Mesothelial cell of epicardium (in vitro differentiated cells): ENCODE data around the gene TMEM239. TPM values are rescaled to one million over a fixed set of nuclear protein-coding genes. Genes with fewer than 3 reads are reported as not detected.
A peak's percentile ranks its signal among the peaks of the same experiment; 100 is the strongest.

Source experiments
- DNase-seq, 2 experiments: peaks; one replicate each; pipeline ENCODE4 v3.0.0; 2021; ENCODE audit warnings: low spot score in 2 of 2; ENCODE audit not compliant: unreplicated experiment in 2 of 2
- H3K27ac Mint-ChIP-seq: 2 replicates; pipeline ENCODE4 v1.8.0; 2021; ENCODE audit warnings: mixed read lengths
- H3K27me3 Mint-ChIP-seq: 2 replicates; pipeline ENCODE4 v1.8.0; 2021; ENCODE audit warnings: low read depth, mixed read lengths
- H3K36me3 Mint-ChIP-seq: 2 replicates; pipeline ENCODE4 v1.8.0; 2021; ENCODE audit warnings: mixed read lengths
- H3K4me1 Mint-ChIP-seq: 2 replicates; pipeline ENCODE4 v1.8.0; 2021; ENCODE audit warnings: mixed read lengths
- H3K4me3 Mint-ChIP-seq: 2 replicates; pipeline ENCODE4 v1.8.0; 2021; ENCODE audit warnings: mild to moderate bottlenecking, moderate library complexity, mixed read lengths
- H3K9me3 Mint-ChIP-seq: 2 replicates; pipeline ENCODE4 v1.8.0; 2021; ENCODE audit warnings: mixed read lengths
- total RNA-seq: library from RNA; stranded (reverse); gene quantifications from 3 replicates; pipeline ENCODE4 v1.2.1, GENCODE V29; 2021
- TF ChIP-seq, protein P1 (sequence below): fragments of 200-600 bp; sonication (generic); IDR thresholded peaks from one replicate; pipeline ENCODE4 v1.5.0; 2021; ENCODE audit warnings: antibody characterized with exemption; ENCODE audit not compliant: unreplicated experiment

TMEM239 gene
- total RNA-seq, 1 donor from 2014 or later: not detected

DNA sequence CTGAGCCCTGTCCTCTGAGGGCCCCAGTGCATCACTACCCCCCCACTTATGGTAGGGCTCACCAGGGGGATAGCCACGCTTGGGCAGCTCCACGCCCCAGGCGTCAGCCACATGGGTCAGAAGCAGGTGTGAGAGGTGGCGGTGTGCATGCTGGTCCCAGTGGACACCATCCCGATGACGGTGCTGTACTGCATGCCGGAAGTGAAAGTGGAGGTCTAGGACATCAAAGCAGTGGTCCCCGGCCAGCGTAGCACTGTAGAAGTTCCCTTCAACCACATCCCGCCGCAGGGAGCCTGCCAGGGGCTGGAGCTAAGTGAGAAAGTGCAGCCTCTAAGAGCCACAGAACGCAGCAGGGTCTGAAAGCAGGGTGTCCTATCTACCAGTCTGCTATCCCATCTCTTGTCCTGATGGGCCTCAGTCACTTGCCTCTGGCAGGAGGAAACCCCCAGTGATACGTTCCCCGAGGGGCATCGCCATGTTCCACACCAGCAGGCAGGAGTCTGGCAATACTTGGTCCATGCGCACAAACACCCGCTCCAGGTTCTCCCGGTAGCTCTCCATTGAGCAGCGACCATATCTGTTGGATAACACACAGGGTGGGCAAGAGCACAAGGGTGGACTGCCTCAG is 22.1 kb downstream of the TMEM239 start:
- no peaks in the 10 kb centered on the region for H3K27me3 Mint-ChIP-seq
- no peaks in the 10 kb centered on the region for H3K9me3 Mint-ChIP-seq
- H3K27ac Mint-ChIP-seq: no peak overlapping the region
- peaks cover 14% of the 10 kb centered on the region for H3K4me1 Mint-ChIP-seq
- DNase-seq: no peak
- H3K4me3 Mint-ChIP-seq: peak overlapping the region; percentile 46
- H3K36me3 Mint-ChIP-seq: peaks cover 17% of the 10 kb centered on the region
- TF ChIP-seq, protein P1, sequence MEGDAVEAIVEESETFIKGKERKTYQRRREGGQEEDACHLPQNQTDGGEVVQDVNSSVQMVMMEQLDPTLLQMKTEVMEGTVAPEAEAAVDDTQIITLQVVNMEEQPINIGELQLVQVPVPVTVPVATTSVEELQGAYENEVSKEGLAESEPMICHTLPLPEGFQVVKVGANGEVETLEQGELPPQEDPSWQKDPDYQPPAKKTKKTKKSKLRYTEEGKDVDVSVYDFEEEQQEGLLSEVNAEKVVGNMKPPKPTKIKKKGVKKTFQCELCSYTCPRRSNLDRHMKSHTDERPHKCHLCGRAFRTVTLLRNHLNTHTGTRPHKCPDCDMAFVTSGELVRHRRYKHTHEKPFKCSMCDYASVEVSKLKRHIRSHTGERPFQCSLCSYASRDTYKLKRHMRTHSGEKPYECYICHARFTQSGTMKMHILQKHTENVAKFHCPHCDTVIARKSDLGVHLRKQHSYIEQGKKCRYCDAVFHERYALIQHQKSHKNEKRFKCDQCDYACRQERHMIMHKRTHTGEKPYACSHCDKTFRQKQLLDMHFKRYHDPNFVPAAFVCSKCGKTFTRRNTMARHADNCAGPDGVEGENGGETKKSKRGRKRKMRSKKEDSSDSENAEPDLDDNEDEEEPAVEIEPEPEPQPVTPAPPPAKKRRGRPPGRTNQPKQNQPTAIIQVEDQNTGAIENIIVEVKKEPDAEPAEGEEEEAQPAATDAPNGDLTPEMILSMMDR: no peak

DNA sequence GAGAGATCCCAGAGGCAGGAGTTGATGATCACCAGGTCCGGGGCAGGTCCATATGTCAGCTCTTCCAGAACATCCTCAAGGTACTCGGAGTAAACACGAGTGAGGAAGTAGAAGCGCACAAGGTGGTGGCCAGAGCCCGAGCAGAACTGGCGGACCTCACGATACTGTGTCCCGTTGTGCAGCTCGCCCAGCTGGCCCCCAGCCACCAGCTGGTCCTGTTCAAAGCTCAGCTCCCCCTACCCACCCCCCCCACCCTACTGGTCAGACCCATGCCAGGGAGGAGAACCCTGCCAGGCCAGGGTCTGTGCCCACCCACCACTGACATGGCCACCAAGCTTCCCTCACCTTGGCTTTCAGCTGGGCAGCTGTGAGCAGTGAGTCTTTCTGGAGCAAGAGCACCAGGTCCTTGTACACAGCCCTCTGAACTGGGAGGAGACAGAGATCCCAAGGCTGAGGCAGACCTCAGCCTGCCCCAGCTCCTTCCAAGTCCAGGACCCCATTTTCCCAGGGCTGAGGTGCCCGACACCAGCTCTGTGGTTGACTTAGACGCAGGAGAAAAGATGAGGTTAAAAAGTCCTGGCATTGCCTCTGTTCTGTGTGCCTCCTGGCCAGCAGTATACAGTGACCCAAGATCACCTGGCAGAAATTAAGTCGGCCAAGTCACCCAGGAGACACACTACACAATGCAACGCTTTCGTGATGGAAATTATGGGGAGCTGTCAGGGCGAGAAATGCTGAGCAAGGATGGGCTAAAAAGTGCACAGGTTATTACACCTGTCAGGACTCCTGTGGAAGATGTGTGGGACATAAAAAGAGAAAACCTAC is 22.9 kb downstream of the TMEM239 start:
- peaks cover 17% of the 10 kb centered on the region for H3K36me3 Mint-ChIP-seq
- peaks cover 18% of the 10 kb centered on the region for H3K4me1 Mint-ChIP-seq
- peak overlapping the region; percentile 66 for H3K4me3 Mint-ChIP-seq
- TF ChIP-seq, protein P1: no peak
- DNase-seq: no peak
- peak overlapping the region; percentile 76 for H3K27ac Mint-ChIP-seq
- no peaks in the 10 kb centered on the region for H3K9me3 Mint-ChIP-seq
- H3K27me3 Mint-ChIP-seq: no peaks in the 10 kb centered on the region

DNA sequence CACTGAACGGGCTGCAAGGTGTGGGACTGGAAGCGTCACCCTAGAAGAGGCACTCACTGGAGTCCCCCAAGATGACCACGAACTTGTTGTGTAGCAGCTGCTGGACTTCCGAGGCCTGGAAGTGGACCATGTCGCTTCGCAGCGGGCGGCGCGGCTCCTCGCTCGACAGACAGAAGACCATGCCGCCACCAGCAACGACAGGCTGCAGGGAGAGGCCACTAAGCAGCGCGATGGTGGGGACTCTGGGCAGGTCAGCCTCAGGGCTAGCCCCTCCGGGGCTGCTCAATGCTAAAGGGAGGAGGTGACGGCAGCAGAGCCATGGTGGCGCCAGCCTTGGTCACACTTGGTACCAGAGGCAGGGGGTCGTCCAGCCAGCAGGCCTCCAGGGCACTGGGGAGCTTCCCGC is 23.6 kb downstream of the TMEM239 start:
- H3K36me3 Mint-ChIP-seq: peaks cover 11% of the 10 kb centered on the region
- H3K4me3 Mint-ChIP-seq: peak overlapping the region; percentile 66
- H3K27ac Mint-ChIP-seq: peak overlapping the region; percentile 76

DNA sequence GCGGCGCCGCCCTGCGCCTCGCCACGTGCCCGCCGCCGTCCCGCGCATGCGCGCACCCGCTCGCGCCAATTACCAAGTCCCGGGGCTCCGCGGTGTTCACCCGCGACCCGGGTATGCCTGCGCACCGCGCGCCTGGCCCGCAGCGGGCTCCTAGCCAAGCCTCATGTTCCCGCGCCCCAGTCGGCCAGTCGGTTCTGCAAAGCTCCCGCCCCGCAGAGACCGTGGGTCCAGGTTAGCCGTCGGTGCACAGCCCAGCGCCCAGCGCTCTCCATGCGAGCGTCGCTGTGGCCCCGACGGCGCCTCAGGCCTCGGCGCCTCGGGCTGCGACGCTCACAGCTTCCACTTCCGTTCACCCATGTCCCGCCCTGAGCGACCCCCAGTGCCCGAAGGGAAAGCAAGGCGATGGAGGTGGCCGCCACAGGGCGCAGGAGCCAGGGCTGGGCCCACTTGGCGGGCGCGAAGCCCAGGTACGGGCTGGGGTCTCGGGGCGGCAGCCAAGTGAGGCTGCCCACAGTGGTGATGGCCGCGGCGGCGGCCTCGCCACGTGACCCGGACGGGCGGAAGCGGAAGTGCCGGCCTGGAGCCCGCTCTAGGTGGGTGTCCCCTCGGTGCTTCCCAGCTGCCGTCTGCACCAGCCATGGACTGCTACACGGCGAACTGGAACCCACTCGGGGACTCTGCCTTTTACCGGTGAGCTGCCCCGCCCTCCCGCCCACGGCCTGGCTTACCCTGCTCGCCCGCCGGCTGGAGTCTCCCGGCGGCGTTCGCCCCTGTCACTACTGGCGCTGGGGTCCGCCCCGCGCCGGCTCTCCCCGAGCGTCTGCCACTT is 24.2 kb downstream of the TMEM239 start, which contains the start of the genes PCED1A and VPS16:
PCED1A (minus strand) TSS at position 518 of the 829 bp plus-strand sequence. CDS start 743 bp downstream, outside the sequence.
VPS16 (plus strand) TSS at position 608 of the 829 bp plus-strand sequence; CDS start at position 638, 30 bp downstream.
- Mint-ChIP-seq H3K9me3 (no peaks in the 10 kb centered on the region), H3K4me3 (peak within 1 kb of the TSS; percentile 83), H3K36me3 (peaks cover 6% of the 10 kb centered on the region), H3K27ac (peak within 1 kb of the TSS; percentile 76), H3K4me1 (peaks cover 18% of the 10 kb centered on the region), H3K27me3 (no peaks in the 10 kb centered on the region)
- DNase-seq: peak; percentile 72 to 87
- TF ChIP-seq, protein P1: no peak

More for the DNA sequence above, 23.6 kb downstream of the TMEM239 start:
- peaks cover 18% of the 10 kb centered on the region for H3K4me1 Mint-ChIP-seq
- DNase-seq: no peak
- no peaks in the 10 kb centered on the region for H3K27me3 Mint-ChIP-seq
- H3K9me3 Mint-ChIP-seq: no peaks in the 10 kb centered on the region
- TF ChIP-seq, protein P1: no peak

DNA sequence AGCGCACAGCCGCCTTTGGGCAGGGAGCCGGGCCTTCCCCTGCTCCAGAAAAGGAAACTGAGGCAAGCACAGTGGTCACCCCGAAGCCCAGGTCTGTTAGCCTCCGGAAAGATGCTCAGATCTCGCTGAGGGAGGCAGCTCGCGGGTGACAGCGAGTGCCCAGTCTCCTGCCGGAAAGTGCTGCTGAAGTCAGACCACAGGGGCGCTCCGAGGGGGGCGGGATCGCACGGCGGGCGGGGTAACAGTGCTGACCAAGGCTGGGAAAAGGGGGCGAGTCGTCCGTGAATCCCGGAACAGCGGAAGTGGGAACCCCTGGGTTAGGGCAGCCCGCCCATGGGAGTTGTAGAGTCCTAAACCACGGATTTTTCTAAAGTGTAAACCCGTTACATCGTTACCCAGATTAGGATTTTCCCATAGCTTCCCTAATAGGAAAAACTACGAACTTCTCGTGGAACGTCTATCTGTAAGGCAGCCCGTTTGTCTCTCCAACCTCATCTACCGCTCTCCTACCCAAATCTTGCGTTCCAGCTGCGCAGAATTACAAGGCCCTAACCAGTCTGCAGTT is 24.9 kb downstream of the TMEM239 start:
- TF ChIP-seq, protein P1: no peak
- Mint-ChIP-seq H3K27me3 (no peaks in the 10 kb centered on the region), H3K9me3 (no peaks in the 10 kb centered on the region), H3K36me3 (peaks cover 6% of the 10 kb centered on the region), H3K27ac (peak overlapping the region; percentile 47), H3K4me1 (peaks cover 18% of the 10 kb centered on the region), H3K4me3 (peak overlapping the region; percentile 83)
- DNase-seq: peak in 1 of 2 experiments; percentile 63
